GM21367 (cell line): ENCODE measurements around the gene TAF3.
A peak's percentile ranks its signal among the peaks of the same experiment; 100 is the strongest.

Experiments used
- ATAC-seq: cut with Tn5 transposase; IDR thresholded peaks from one replicate; pipeline ENCODE4 v1.9.1; 2021; ENCODE audit not compliant: unreplicated experiment

Gene TAF3

DNA sequence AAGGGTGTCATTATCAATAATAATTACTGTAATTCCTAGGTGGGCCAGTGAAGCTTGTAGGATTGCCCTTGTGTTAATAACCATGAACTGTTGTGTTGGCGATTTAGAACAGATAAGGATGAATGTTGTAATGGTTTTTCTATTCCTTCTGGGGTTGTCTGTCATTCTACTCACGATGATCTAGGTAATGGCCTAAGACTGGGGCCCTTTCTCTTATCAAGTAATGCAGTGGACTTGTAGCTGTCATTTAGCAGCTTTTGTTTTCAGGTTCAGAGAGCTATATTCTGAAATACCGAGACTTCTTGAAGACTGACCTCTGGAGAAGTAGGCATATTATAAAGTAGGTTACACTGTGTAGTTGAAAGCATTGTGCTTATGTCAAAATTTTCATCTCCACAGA, 110.2 kb downstream of the TAF3 start:
- ATAC-seq, result no peak

GRCh38 chr10:7932301-7933036, 114.2 kb downstream of the TAF3 start:
- ATAC-seq, result no peak

DNA sequence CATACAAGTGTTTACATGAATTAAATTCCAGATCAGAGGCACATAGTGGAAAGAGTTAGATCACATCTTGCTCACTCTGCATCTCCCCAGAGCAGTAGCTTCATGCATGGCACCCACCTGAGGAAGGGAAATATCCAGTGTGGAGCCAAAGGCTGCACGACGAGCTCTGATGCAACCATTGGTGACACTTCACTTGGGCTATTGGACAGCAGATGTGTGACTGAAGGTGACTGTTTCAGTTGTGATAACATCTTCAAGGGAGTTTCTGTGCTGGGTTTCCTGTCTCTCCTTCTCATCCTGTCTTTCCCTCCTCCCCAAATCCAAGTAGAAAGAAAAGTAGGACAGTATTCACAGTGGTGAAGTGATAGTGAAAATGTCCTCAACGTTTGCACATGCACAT, 115.0 kb downstream of the TAF3 start:
- ATAC-seq, result no peak

DNA sequence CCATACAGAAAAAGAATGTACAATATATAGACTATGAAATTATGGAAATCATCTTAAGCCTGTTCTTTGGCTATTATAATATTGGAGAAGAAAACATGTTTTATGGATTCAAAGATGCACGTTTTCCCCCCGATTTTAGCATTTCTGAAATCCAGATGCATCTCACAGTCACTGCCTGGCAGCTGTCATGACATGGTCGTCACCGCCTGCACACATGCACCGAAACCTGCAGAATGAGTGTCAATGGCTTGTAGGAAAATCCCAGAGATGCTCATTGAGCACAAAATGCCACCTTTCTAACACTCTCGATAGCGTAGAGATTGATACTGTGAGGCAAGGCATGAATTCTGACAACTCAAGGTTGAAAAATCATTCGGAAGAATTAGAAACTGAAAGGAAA, 115.5 kb downstream of the TAF3 start:
- no peak for ATAC-seq

DNA sequence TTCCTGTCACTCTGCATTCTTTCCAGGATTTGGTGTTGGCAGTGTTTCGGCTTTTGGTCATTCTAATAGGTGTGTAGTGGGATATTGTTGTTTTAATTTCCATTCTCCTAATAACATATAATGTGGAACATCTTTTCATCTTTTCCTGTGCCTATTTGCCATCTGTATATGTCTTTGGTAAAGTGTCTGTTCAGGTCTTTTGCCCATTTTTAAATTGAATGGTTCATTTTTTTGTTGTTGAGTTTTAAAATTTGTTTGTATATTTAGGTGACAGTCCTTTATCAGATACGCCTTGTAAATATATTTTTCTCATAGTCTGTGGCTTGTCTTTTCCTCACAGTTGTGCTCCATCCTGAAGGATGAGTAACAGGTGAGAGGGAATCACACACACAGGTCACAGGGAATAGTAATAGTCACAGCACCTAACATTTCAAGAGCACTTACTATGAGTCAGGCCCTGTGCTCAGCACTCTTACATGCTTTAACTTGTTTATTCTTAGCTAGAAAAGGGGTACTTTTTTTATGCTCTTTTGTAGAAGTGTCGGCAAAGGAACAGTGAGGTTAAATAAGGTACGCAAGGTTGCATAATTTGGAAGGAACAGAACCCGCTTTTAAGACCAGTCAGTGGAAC, 119.1 kb downstream of the TAF3 start:
- ATAC-seq, result no peak

DNA sequence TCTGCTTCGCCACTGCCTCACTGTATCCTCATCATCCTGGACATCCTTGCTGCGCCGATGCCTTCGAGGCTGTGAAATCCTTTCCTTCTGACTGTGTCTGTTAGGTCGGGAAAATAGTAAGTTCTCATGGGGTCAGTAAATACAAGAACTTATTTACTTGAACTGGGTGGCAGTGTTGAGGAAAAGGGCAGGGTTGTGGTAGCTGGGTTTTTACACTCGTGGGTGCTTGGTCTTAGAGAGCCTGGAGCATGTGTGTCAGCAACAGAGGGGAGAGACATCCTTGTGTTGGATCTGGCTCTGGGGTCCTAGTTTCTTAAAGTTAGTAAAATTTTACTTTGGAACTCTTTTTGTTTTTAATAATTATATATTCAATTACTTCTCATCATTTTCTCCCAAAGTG, 123.3 kb downstream of the TAF3 start:
- ATAC-seq, result no peak

DNA sequence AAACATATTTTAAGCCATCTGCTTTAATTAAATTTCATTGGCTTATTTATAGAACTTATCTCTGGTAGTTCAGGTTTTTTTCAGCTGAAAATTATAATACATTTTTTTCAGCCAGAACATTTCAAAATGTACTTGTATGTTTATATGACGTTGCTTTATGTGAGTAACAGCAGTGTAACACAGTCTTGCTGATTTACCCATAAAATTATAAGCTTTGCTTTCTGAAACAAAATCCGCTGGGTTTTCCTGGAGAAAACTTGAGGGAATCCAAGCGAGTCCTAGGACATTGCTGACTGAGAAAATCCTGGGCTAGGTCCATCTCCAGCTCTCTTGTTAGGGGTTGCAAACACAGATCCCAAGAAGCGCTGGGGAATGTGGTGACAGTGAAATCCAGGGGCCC, 124.0 kb downstream of the TAF3 start:
- no peak for ATAC-seq

- no peak for ATAC-seq
These were observed 124.6 kb downstream of the TAF3 start for GRCh38 chr10:7942859-7943258.

DNA sequence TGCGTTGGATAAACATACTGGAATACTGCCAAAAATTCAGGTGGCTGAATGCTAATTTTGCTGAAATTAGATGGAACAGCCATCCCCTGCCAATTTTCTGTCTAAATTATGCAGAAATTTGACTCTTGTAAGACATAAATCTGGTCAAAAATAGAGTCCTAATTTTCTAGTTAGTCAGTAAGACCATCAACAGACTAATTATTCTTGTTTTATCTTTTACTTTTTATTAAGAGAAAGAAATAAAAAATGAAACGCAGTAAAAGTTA, 125.8 kb downstream of the TAF3 start:
- no peak for ATAC-seq

DNA sequence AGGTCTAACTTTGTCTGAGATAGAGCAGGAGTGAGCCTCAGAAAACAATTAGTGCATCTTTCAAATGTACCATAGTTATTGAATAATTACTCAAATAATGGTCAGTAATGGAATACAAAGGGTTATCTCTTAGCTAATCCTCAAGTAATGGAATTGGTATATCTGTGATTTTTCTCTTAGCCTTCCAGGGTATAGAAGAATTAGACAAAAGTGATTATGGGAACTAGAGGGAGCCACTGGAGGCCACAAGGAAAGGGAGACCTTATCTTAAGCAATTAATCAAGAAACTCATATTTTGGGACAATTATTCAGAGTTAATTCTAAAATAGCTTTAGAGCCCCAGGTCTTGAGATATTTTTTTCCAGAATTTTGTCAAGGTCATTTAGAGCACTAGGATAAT, 126.2 kb downstream of the TAF3 start:
- ATAC-seq, result no peak

GRCh38 chr10:7945034-7945433, 126.7 kb downstream of the TAF3 start:
- ATAC-seq, result no peak

GRCh38 chr10:7945469-7946187, 127.3 kb downstream of the TAF3 start:
- ATAC-seq, result no peak

GRCh38 chr10:7948371-7949000, 130.2 kb downstream of the TAF3 start:
- no peak for ATAC-seq

DNA sequence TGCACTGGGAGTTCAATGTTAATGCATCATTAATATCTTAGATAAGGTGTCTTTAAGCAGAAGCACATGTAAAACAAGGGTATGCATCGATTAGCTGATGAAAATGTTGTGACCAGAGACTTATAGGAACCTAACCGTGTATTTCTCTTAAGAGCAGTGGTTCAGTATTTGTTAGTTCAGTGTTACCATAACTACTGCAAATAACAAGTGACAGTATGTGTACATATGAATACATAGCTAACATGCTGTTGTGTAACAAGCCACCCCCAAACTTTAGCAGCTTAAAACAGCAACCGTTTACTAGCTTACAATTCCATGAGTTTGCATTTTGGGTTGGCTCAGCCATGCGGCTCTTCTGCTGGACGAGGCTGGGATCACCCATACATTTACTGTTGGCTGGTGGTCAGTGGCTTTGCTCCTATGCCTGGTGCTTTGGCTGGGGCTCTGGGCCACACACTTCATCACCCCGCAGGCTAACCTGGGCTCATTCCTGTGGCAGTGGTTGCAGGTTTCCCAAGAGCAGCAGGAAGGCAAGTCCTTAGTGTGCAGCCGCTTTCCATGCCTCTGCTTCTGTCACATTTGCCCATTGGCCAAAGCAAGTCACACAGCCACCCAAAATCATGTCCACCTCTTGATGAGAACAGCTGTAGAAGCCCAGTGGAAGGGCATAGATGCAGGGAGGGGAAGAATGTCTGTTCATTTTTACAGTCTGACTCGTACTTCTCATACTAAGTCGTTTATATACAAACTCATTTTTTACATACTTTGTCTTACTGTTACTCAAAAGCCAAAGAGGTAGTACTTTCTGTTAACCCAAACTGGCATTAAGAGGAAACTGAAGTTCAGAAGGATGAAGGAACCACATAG, 132.9 kb downstream of the TAF3 start:
- no peak for ATAC-seq

- no peak for ATAC-seq
These were observed 134.0 kb downstream of the TAF3 start for GRCh38 chr10:7952266-7952665.

DNA sequence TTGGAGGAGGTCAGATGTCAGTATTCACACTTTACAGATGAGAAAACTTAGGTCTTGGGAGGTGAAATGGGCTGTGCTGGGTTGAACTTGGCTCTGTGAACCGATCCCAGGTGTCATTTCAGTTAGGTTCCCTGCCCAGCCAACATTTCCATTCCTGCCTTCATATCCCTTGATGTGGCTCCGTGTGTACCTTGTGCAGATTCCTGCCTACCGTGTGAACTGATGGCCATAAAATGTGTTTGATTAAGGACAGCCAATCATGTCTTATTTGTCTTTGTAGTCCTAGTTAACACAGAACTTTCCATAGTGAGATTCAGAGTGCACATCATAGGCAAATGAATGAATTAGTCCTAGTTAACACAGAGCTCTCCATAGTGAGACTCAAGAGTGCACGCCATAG, 135.1 kb downstream of the TAF3 start:
- ATAC-seq, result no peak

DNA sequence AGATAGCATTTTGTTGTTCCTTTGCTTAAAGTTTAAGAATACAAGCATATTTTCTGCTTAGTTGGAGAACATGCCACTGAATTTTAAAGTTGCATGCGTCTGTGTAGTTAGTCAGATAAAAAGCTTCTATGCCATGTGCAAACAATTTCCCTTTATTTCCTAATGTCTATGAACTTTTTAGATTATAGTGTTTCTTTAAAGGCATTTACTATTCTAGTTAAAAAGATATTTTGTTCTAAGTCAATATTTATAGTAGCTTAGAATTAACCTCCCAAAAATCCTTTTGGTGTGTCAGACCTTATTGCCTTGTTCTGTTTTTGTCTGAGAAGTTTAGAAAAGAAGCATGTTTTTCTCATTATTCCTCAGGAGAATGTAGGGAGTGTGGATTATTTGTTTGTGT, 137.1 kb downstream of the TAF3 start:
- ATAC-seq, result no peak

DNA sequence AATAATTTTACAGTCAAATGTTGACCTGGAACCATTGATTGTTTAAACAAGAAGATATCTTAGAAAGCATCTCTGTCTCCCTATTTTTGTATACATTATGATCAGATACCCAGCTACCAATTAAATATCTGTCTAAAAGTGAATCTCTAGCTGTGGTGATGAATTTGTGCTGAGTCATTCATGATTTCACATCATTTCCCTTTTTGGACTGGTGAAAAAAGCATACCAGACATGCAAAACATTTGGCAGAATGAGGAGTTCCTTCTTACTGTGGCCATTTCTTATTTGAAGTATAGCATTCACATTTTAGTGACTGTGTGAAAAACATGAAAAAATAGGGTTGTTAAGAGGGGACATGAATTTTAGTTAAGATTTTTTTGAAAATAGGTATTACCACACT, 138.2 kb downstream of the TAF3 start:
- ATAC-seq, result peak; percentile 90

DNA sequence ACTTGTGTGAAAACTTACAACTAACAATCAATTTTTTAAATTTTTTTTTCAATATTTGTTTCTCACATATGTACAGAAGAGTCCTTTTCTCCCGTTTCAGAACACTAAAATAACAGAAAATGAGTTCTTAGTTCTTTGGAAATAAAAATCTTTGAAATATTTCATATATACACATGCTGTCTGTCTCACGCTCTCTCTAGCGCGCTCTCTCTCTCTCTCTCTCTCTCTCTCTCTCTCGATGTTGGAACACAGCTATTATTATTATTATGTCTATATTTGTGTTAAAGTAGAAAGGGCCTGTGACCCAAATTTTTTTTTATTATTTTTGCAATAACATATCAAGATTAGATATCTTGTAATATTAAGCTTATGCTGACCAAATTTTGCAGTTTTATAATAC, 139.3 kb downstream of the TAF3 start:
- ATAC-seq, result no peak

GRCh38 chr10:7958442-7958841, 140.1 kb downstream of the TAF3 start:
- ATAC-seq, result no peak

GRCh38 chr10:7960108-7960507, 141.8 kb downstream of the TAF3 start:
- no peak for ATAC-seq
